ENCODE results near the gene PDE3A.
A peak's percentile ranks its signal among the peaks of the same experiment; 100 is the strongest.

PDE3A gene

DNA sequence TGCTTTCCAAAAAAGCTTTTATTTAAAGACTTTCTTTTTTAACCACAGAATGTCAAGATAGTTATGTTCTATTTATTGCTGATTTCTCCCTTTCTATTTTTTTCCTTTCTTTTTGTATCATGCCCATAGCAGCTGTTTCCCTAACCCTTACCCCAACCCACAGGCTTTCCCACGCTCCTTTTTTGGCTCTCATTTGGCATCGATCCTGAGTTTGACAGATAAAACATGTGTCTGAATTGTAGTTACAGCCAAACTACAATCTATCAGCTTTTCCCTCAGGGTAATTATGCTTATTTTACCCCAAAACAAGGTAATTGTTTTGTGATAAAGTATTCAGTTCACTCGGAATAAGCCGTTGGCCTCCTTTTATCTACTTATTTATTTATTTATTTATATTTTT lies 46.7 kb downstream of the PDE3A start:
- no peak overlapping the region for H2AK5ac ChIP-seq (ENCODE audit: low read length)
- no peaks in the 10 kb centered on the region for H3K79me2 ChIP-seq (ENCODE audit: control insufficient read depth, insufficient read depth, low read length, poor library complexity)
- H3K4me2 ChIP-seq (ENCODE audit: low read length) = no peak overlapping the region
- H2BK5ac ChIP-seq (ENCODE audit: low read depth, low read length, poor library complexity) = no peak overlapping the region
- H4K12ac ChIP-seq (ENCODE audit: low read depth, low read length) = no peak overlapping the region
- no peak overlapping the region for H2BK120ac ChIP-seq (ENCODE audit: insufficient read depth, low read length, poor library complexity)
- H3K36me3 ChIP-seq (ENCODE audit: control insufficient read depth in 1 of 2, insufficient read depth in 2 of 2, low read length in 2 of 2) = no peaks in the 10 kb centered on the region
- no peak overlapping the region for H2AFZ ChIP-seq (ENCODE audit: insufficient read depth, low read length, poor library complexity)
- no peak overlapping the region for H3K4ac ChIP-seq (ENCODE audit: low read depth, low read length)
- H4K8ac ChIP-seq (ENCODE audit: low read depth, low read length) = no peak overlapping the region
- H3K14ac ChIP-seq (ENCODE audit: low read length) = no peak overlapping the region
- no peak for DNase-seq
- no CpG with 5 or more reads among the region's 4 CpGs for WGBS (ENCODE audit: extremely low coverage, insufficient coverage, insufficient read length)
- no peaks in the 10 kb centered on the region for H3K4me1 ChIP-seq (ENCODE audit: control insufficient read depth in 1 of 2, insufficient read depth in 2 of 2, low read length in 2 of 2)
- no peak overlapping the region for H3K18ac ChIP-seq (ENCODE audit: low read length)
- H3K23ac ChIP-seq (ENCODE audit: low read length) = no peak overlapping the region
- H3K79me1 ChIP-seq (ENCODE audit: low read length) = no peaks in the 10 kb centered on the region
- H3K4me3 ChIP-seq (ENCODE audit: low read depth, low read length) = no peak overlapping the region
- H3K9me3 ChIP-seq (ENCODE audit: insufficient read depth, low read depth, low read length) = no peaks in the 10 kb centered on the region
- no peak overlapping the region for H4K91ac ChIP-seq (ENCODE audit: low read depth, low read length)
- H2BK12ac ChIP-seq (ENCODE audit: low read length) = no peak overlapping the region
- no peak overlapping the region for H3K9ac ChIP-seq (ENCODE audit: low read length)
- H3K27me3 ChIP-seq (ENCODE audit: insufficient read depth, low read length) = no peaks in the 10 kb centered on the region
- H3K27ac ChIP-seq (ENCODE audit: low read depth, low read length) = no peak overlapping the region

- no peak for DNase-seq
- no CpG with 5 or more reads among the region's 6 CpGs for WGBS (ENCODE audit: extremely low coverage, insufficient coverage, insufficient read length)
- Histone ChIP-seq H3K36me3 (ENCODE audit: control insufficient read depth in 1 of 2, insufficient read depth in 2 of 2, low read length in 2 of 2) (no peaks in the 10 kb centered on the region), H3K4me2 (ENCODE audit: low read length) (no peak overlapping the region), H3K27me3 (ENCODE audit: insufficient read depth, low read length) (no peaks in the 10 kb centered on the region), H3K4ac (ENCODE audit: low read depth, low read length) (no peak overlapping the region), H3K79me1 (ENCODE audit: low read length) (no peaks in the 10 kb centered on the region), H3K18ac (ENCODE audit: low read length) (no peak overlapping the region), H2BK120ac (ENCODE audit: insufficient read depth, low read length, poor library complexity) (no peak overlapping the region), H3K9me3 (ENCODE audit: insufficient read depth, low read depth, low read length) (no peaks in the 10 kb centered on the region), H2AK5ac (ENCODE audit: low read length) (no peak overlapping the region), H2BK5ac (ENCODE audit: low read depth, low read length, poor library complexity) (no peak overlapping the region), H3K23ac (ENCODE audit: low read length) (no peak overlapping the region), H3K27ac (ENCODE audit: low read depth, low read length) (no peak overlapping the region), H3K14ac (ENCODE audit: low read length) (no peak overlapping the region), H4K12ac (ENCODE audit: low read depth, low read length) (no peak overlapping the region), H4K8ac (ENCODE audit: low read depth, low read length) (no peak overlapping the region), H3K9ac (ENCODE audit: low read length) (no peak overlapping the region), H4K91ac (ENCODE audit: low read depth, low read length) (no peak overlapping the region), H3K4me1 (ENCODE audit: control insufficient read depth in 1 of 2, insufficient read depth in 2 of 2, low read length in 2 of 2) (peaks cover 4 to 6% of the 10 kb centered on the region in 2 experiments), H2AFZ (ENCODE audit: insufficient read depth, low read length, poor library complexity) (no peak overlapping the region), H2BK12ac (ENCODE audit: low read length) (no peak overlapping the region), H3K79me2 (ENCODE audit: control insufficient read depth, insufficient read depth, low read length, poor library complexity) (no peaks in the 10 kb centered on the region), H3K4me3 (ENCODE audit: low read depth, low read length) (no peak overlapping the region)
Observed at GRCh38 chr12:20415641-20416040, 47.3 kb downstream of the PDE3A start.

DNA sequence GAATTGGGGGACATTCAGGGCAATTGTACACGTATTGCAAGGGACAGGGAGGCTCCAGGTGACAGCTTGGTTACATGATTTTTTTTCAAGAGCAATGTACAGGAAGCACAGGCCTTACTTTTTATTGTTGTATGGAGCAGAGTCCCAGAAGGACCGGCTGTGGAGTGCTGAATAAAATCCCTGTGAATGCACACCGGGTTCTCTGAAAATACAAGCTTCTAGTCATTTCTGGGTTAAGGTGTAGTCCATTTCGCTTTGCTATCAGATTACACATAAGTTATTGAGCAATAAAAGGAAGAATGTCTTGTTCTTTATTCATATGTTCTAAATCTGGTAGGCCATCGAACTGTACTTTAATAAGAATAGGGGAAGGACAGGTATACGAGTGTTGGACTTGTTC lies 52.2 kb downstream of the PDE3A start:
- WGBS (ENCODE audit: extremely low coverage, insufficient coverage, insufficient read length) = no CpG with 5 or more reads among the region's 6 CpGs
- no peak overlapping the region for H4K12ac ChIP-seq (ENCODE audit: low read depth, low read length)
- H3K27ac ChIP-seq (ENCODE audit: low read depth, low read length) = peak overlapping the region; percentile 25
- H3K4me3 ChIP-seq (ENCODE audit: low read depth, low read length) = no peak overlapping the region
- peaks cover 4 to 6% of the 10 kb centered on the region in 2 experiments for H3K4me1 ChIP-seq (ENCODE audit: control insufficient read depth in 1 of 2, insufficient read depth in 2 of 2, low read length in 2 of 2)
- no peak overlapping the region for H3K18ac ChIP-seq (ENCODE audit: low read length)
- no peak overlapping the region for H3K9ac ChIP-seq (ENCODE audit: low read length)
- peak overlapping the region; percentile 82 for H3K14ac ChIP-seq (ENCODE audit: low read length)
- no peaks in the 10 kb centered on the region for H3K27me3 ChIP-seq (ENCODE audit: insufficient read depth, low read length)
- H3K9me3 ChIP-seq (ENCODE audit: insufficient read depth, low read depth, low read length) = no peaks in the 10 kb centered on the region
- H3K23ac ChIP-seq (ENCODE audit: low read length) = no peak overlapping the region
- H3K79me2 ChIP-seq (ENCODE audit: control insufficient read depth, insufficient read depth, low read length, poor library complexity) = no peaks in the 10 kb centered on the region
- no peak overlapping the region for H3K4me2 ChIP-seq (ENCODE audit: low read length)
- no peaks in the 10 kb centered on the region for H3K36me3 ChIP-seq (ENCODE audit: control insufficient read depth in 1 of 2, insufficient read depth in 2 of 2, low read length in 2 of 2)
- DNase-seq = no peak
- H4K91ac ChIP-seq (ENCODE audit: low read depth, low read length) = peak overlapping the region; percentile 77
- peak overlapping the region; percentile 63 for H2AFZ ChIP-seq (ENCODE audit: insufficient read depth, low read length, poor library complexity)
- peak overlapping the region; percentile 96 for H2BK12ac ChIP-seq (ENCODE audit: low read length)
- H2BK120ac ChIP-seq (ENCODE audit: insufficient read depth, low read length, poor library complexity) = peak overlapping the region; percentile 76
- peak overlapping the region; percentile 62 for H2AK5ac ChIP-seq (ENCODE audit: low read length)
- peak overlapping the region; percentile 9 for H2BK5ac ChIP-seq (ENCODE audit: low read depth, low read length, poor library complexity)
- H4K8ac ChIP-seq (ENCODE audit: low read depth, low read length) = peak overlapping the region; percentile 60
- no peaks in the 10 kb centered on the region for H3K79me1 ChIP-seq (ENCODE audit: low read length)
- peak overlapping the region; percentile 69 for H3K4ac ChIP-seq (ENCODE audit: low read depth, low read length)

DNA sequence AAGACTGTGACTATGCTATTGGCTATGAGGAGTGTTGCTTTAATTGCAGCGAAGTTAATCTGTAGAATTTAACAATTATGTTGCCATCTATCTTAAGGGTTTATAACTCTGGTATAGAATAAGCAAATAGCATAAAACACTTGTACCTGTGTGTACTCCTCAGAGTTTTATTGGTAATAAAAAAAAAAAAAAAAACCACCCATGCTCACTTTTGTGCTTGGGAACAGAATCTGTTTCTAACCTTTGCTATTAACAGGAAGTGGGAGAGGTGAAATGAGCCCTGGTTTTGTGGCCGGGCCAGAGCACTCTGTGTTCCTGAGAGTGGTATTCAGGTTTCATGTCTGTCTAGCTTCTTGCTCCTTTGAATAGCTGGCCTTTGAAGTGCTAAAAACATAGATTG lies 53.1 kb downstream of the PDE3A start:
- H3K18ac ChIP-seq (ENCODE audit: low read length) = no peak overlapping the region
- no peak overlapping the region for H2AFZ ChIP-seq (ENCODE audit: insufficient read depth, low read length, poor library complexity)
- no peak overlapping the region for H4K12ac ChIP-seq (ENCODE audit: low read depth, low read length)
- H3K9ac ChIP-seq (ENCODE audit: low read length) = no peak overlapping the region
- no peak overlapping the region for H2BK120ac ChIP-seq (ENCODE audit: insufficient read depth, low read length, poor library complexity)
- H3K79me1 ChIP-seq (ENCODE audit: low read length) = no peaks in the 10 kb centered on the region
- no peak overlapping the region for H4K8ac ChIP-seq (ENCODE audit: low read depth, low read length)
- H3K23ac ChIP-seq (ENCODE audit: low read length) = no peak overlapping the region
- H2BK5ac ChIP-seq (ENCODE audit: low read depth, low read length, poor library complexity) = no peak overlapping the region
- no peak overlapping the region for H3K4me2 ChIP-seq (ENCODE audit: low read length)
- H3K79me2 ChIP-seq (ENCODE audit: control insufficient read depth, insufficient read depth, low read length, poor library complexity) = no peaks in the 10 kb centered on the region
- H3K27ac ChIP-seq (ENCODE audit: low read depth, low read length) = no peak overlapping the region
- H3K9me3 ChIP-seq (ENCODE audit: insufficient read depth, low read depth, low read length) = no peaks in the 10 kb centered on the region
- H2BK12ac ChIP-seq (ENCODE audit: low read length) = no peak overlapping the region
- H3K27me3 ChIP-seq (ENCODE audit: insufficient read depth, low read length) = no peaks in the 10 kb centered on the region
- no CpG with 5 or more reads among the region's 2 CpGs for WGBS (ENCODE audit: extremely low coverage, insufficient coverage, insufficient read length)
- H3K4me3 ChIP-seq (ENCODE audit: low read depth, low read length) = no peak overlapping the region
- no peak overlapping the region for H2AK5ac ChIP-seq (ENCODE audit: low read length)
- no peak for DNase-seq
- no peak overlapping the region for H3K14ac ChIP-seq (ENCODE audit: low read length)
- H3K4ac ChIP-seq (ENCODE audit: low read depth, low read length) = no peak overlapping the region
- no peaks in the 10 kb centered on the region for H3K36me3 ChIP-seq (ENCODE audit: control insufficient read depth in 1 of 2, insufficient read depth in 2 of 2, low read length in 2 of 2)
- no peak overlapping the region for H4K91ac ChIP-seq (ENCODE audit: low read depth, low read length)
- peaks cover 4 to 6% of the 10 kb centered on the region in 2 experiments for H3K4me1 ChIP-seq (ENCODE audit: control insufficient read depth in 1 of 2, insufficient read depth in 2 of 2, low read length in 2 of 2)

Data from trophoblast cell (in vitro differentiated cells and primary cell).